ENCODE results near the gene KCNJ4.

Gene KCNJ4

DNA sequence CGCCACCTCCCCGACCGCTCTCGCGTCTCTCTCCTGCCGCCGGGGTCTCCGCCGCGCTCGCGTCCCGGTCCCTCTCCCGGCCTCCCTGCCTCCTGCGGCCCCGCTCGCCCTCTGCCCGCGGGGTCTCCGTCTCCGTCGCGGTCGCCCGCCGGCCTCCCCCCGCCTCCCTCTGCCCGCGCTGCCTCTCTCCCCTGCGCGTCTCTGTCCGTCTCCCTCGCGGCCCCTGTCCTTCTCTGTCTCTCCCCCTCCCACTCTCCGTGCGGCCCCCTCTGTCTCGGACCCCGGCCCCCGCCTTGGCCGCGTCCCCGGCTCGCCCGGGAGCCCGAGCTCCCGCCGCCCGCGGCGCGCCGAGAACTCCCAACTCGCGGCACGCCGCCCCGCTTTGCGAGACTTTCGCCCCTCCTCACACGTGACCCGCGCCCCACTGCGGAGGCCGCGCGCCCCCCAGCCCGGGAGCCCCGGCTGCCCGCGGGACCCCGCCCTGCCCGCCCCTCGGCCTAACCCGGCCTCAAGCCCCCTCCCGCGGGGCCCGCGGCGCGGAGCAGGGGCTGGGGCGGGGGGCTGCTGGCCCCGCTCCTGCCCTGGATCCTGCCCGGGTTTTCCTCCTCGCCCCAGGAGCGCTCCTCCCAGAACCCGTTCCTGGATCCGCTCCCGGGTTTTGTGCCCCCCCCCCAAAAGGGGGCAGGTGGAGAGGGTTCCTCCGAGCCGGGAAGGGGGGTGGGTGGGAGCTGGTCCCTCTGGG is 702 bp upstream of the KCNJ4 start (continued):
- no peak for TF ChIP-seq ZNF214 (tag by site-specific recombination; IDR thresholded peaks at IDR 0.05; ENCODE audit: borderline replicate concordance)
- TF ChIP-seq KLF1 (tag by site-specific recombination; IDR thresholded peaks at IDR 0.05): no peak
- no peak for TF ChIP-seq ZNF530 (tag by site-specific recombination; IDR thresholded peaks at IDR 0.05; ENCODE audit: low read depth)

DNA sequence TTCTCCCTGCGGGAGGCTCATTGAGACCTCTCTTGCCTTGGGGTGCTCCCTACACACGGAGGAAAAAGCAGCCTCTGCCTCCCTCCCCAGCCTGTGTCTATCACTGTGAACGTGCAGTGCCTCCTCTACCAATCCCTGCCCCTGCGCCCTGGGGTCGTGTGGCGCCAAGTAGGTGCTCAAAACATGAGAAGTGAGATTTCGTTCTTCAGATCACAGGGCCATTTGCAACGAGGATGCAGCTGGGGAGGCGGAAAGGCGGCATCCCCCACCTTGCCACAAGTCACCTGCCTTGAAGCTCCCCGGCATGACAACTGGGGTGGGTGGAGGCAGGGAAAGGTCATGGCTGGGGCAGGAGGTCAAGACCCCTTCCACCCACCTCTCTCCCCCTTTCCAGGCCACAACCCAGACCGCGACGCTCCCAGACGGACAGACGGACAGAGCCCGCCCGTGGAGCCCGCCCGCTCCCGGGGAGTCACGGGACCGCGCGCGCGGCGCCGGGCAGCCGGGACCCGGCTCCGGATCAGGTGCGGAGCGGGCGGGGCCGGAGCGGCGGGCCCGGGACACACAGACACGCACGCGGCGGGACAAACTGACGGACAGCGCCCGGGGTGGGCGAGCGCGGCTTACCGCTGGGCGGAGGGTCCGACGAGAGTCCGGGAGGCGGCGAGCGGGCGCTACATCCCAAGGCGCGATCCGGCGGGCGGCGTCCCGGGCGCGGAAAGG is 485 bp downstream of the KCNJ4 start:
- CTCF ChIA-PET: interaction anchor here (0.7 kb wide), 1 partner anchor 264 kb away, joined by 3 read pairs; no protein-coding TSS in a partner anchor
- POLR2A ChIA-PET: no interaction called here
- H3K4me3 ChIP-seq (ENCODE audit: low read depth, low read length): peak overlapping the region; percentile 32
- TF ChIP-seq ZNF837 (tag by site-specific recombination; IDR thresholded peaks at IDR 0.05): no peak
- TF ChIP-seq ZBTB8A (tag by site-specific recombination; IDR thresholded peaks at IDR 0.05): peak; percentile 29; the same call in 1 of the 2 replicates
- TF ChIP-seq, protein P1, sequence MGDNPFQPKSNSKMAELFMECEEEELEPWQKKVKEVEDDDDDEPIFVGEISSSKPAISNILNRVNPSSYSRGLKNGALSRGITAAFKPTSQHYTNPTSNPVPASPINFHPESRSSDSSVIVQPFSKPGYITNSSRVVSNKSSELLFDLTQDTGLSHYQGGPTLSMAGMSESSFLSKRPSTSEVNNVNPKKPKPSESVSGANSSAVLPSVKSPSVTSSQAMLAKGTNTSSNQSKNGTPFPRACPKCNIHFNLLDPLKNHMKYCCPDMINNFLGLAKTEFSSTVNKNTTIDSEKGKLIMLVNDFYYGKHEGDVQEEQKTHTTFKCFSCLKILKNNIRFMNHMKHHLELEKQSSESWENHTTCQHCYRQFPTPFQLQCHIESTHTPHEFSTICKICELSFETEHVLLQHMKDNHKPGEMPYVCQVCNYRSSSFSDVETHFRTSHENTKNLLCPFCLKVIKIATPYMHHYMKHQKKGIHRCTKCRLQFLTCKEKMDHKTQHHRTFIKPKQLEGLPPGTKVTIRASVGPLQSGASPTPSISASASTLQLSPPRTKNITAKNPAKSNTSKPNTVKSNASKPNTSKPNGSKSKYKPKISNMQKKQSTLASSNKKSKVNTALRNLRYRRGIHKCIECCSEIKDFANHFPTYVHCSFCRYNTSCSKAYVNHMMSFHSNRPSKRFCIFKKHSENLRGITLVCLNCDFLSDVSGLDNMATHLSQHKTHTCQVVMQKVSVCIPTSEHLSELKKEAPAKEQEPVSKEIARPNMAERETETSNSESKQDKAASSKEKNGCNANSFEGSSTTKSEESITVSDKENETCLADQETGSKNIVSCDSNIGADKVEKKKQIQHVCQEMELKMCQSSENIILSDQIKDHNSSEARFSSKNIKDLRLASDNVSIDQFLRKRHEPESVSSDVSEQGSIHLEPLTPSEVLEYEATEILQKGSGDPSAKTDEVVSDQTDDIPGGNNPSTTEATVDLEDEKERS (tag by site-specific recombination; IDR thresholded peaks at IDR 0.05): no peak
- TF ChIP-seq ZFP41 (tag by site-specific recombination; IDR thresholded peaks at IDR 0.05; ENCODE audit: borderline replicate concordance): no peak
- TF ChIP-seq ZNF121 (tag by site-specific recombination; IDR thresholded peaks at IDR 0.05): no peak
- TF ChIP-seq, protein P2, sequence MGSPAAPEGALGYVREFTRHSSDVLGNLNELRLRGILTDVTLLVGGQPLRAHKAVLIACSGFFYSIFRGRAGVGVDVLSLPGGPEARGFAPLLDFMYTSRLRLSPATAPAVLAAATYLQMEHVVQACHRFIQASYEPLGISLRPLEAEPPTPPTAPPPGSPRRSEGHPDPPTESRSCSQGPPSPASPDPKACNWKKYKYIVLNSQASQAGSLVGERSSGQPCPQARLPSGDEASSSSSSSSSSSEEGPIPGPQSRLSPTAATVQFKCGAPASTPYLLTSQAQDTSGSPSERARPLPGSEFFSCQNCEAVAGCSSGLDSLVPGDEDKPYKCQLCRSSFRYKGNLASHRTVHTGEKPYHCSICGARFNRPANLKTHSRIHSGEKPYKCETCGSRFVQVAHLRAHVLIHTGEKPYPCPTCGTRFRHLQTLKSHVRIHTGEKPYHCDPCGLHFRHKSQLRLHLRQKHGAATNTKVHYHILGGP (tag by site-specific recombination; IDR thresholded peaks at IDR 0.05): no peak
- TF ChIP-seq ZEB2 (tag by site-specific recombination; IDR thresholded peaks at IDR 0.05): 0 out of 2 replicates have a peak, but pooled peaks have one; percentile 23
- TF ChIP-seq ZNF658 (tag by site-specific recombination; IDR thresholded peaks at IDR 0.05): no peak
- TF ChIP-seq ZNF747 (tag by site-specific recombination; IDR thresholded peaks at IDR 0.05): no peak
- no peak for TF ChIP-seq ZNF266 (tag by site-specific recombination; IDR thresholded peaks at IDR 0.05; ENCODE audit: low read depth)
- 0 out of 2 replicates have a peak, but pooled peaks have one; percentile 19 for TF ChIP-seq KLF10 (tag by site-specific recombination; IDR thresholded peaks at IDR 0.05)
- no peak for TF ChIP-seq ZNF501 (tag by site-specific recombination; IDR thresholded peaks at IDR 0.05)
- TF ChIP-seq ZNF10 (tag by site-specific recombination; IDR thresholded peaks at IDR 0.05): no peak
- TF ChIP-seq ZNF623 (tag by site-specific recombination; IDR thresholded peaks at IDR 0.05): no peak
- TF ChIP-seq ZNF292 (tag by site-specific recombination; IDR thresholded peaks at IDR 0.05; ENCODE audit: borderline replicate concordance, low read depth): no peak
- no peak for TF ChIP-seq MYNN (tag by site-specific recombination; IDR thresholded peaks at IDR 0.05; ENCODE audit: borderline replicate concordance)
- TF ChIP-seq ZNF548 (tag by site-specific recombination; IDR thresholded peaks at IDR 0.05): no peak
- no peak for TF ChIP-seq ZNF133 (tag by site-specific recombination; IDR thresholded peaks at IDR 0.05)
- peak; percentile 98 for TF ChIP-seq BCL11B (tag by site-specific recombination; IDR thresholded peaks at IDR 0.05; ENCODE audit: low read depth)
- peak; percentile 58 for TF ChIP-seq SP7 (tag by site-specific recombination; IDR thresholded peaks at IDR 0.05)
- TF ChIP-seq ZNF211 (tag by site-specific recombination; IDR thresholded peaks at IDR 0.05; ENCODE audit: low read depth): no peak
- peak; percentile 33; the same call in 1 of the 2 replicates for TF ChIP-seq KLF1 (tag by site-specific recombination; IDR thresholded peaks at IDR 0.05)
- TF ChIP-seq, protein P3, sequence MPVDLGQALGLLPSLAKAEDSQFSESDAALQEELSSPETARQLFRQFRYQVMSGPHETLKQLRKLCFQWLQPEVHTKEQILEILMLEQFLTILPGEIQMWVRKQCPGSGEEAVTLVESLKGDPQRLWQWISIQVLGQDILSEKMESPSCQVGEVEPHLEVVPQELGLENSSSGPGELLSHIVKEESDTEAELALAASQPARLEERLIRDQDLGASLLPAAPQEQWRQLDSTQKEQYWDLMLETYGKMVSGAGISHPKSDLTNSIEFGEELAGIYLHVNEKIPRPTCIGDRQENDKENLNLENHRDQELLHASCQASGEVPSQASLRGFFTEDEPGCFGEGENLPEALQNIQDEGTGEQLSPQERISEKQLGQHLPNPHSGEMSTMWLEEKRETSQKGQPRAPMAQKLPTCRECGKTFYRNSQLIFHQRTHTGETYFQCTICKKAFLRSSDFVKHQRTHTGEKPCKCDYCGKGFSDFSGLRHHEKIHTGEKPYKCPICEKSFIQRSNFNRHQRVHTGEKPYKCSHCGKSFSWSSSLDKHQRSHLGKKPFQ (tag by site-specific recombination; IDR thresholded peaks at IDR 0.05): no peak
- TF ChIP-seq ZNF624 (tag by site-specific recombination; IDR thresholded peaks at IDR 0.05): no peak
- TF ChIP-seq ZNF404 (tag by site-specific recombination; IDR thresholded peaks at IDR 0.05): no peak
- TF ChIP-seq, protein P4, sequence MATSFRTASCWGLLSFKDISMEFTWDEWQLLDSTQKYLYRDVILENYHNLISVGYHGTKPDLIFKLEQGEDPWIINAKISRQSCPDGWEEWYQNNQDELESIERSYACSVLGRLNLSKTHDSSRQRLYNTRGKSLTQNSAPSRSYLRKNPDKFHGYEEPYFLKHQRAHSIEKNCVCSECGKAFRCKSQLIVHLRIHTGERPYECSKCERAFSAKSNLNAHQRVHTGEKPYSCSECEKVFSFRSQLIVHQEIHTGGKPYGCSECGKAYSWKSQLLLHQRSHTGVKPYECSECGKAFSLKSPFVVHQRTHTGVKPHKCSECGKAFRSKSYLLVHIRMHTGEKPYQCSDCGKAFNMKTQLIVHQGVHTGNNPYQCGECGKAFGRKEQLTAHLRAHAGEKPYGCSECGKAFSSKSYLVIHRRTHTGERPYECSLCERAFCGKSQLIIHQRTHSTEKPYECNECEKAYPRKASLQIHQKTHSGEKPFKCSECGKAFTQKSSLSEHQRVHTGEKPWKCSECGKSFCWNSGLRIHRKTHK (tag by site-specific recombination; IDR thresholded peaks at IDR 0.05): no peak

More for the DNA sequence above, 485 bp downstream of the KCNJ4 start:
- Histone ChIP-seq H3K36me3 (ENCODE audit: control insufficient read depth in 2 of 2, insufficient read depth in 1 of 2, low read length in 2 of 2) (no peaks in the 10 kb centered on the region), H3K4me1 (ENCODE audit: control insufficient read depth, insufficient read depth, low read length) (no peaks in the 10 kb centered on the region), H3K27ac (ENCODE audit: extremely low read depth, low read depth, low read length) (no peak overlapping the region; the same call in 1 of the 2 replicates), H3K9me3 (ENCODE audit: control insufficient read depth, insufficient read depth, low read depth, low read length) (no peaks in the 10 kb centered on the region)
